ENCODE data around the gene CREM. TPM values are rescaled to one million over a fixed set of nuclear protein-coding genes. Genes with fewer than 3 reads are reported as not detected.
A peak's percentile ranks its signal among the peaks of the same experiment; 100 is the strongest.

Gene CREM
- total RNA-seq, 1 donor from 2014 or later: 26.9 TPM

DNA sequence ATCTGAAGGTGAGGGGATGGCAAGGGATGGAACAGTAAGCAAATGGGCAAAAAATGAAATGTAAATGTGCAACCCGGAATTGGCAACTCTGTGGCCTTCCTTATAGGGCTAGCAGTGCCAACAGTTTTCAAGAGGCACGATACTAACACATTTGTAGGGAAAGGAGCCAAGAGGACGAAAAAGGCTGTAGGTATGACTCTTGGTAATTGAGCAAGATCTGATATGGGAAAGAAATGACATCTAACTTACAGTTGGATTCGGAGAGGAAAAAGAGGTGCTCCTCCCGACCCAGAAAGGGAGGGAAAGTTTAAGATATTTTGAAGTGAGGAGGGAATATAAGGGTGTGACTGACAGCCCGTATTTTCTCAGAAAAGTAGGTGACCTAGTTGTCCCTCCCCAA lies 2.1 kb upstream of the CREM start:
- TF ChIP-seq, protein P1, sequence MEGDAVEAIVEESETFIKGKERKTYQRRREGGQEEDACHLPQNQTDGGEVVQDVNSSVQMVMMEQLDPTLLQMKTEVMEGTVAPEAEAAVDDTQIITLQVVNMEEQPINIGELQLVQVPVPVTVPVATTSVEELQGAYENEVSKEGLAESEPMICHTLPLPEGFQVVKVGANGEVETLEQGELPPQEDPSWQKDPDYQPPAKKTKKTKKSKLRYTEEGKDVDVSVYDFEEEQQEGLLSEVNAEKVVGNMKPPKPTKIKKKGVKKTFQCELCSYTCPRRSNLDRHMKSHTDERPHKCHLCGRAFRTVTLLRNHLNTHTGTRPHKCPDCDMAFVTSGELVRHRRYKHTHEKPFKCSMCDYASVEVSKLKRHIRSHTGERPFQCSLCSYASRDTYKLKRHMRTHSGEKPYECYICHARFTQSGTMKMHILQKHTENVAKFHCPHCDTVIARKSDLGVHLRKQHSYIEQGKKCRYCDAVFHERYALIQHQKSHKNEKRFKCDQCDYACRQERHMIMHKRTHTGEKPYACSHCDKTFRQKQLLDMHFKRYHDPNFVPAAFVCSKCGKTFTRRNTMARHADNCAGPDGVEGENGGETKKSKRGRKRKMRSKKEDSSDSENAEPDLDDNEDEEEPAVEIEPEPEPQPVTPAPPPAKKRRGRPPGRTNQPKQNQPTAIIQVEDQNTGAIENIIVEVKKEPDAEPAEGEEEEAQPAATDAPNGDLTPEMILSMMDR (conservative IDR thresholded peaks at IDR 0.05; ENCODE audit: low read depth, low read length): no peak
- no peak for DNase-seq (ENCODE audit: low read depth)
- no peak overlapping the region for H3K4me3 ChIP-seq (ENCODE audit: low read depth, low read length)

DNA sequence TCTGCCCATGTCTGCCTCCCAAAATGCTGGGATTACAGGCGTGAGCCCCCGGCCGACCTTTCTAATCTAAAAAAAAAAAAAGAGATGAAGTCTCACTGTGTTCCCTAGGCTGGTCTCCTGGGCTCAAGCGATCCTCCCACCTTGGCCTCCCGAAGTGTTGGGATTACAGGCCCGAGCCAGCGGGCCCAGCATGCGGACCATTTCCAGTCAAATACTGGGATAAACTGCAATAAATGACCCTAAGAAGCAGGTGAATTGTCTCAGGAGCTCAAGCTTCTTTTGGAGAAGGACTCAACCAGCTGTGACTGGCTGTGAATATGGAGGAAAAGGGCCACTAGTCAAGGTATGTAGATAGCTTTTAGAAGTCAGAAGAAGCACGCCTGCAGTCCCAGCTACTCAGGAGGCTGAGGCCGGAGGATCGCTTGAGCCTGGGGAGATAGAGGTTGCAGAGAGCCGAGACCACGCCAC lies 550 bp upstream of the CREM start:
- no peak for DNase-seq (ENCODE audit: low read depth)
- H3K4me3 ChIP-seq (ENCODE audit: low read depth, low read length): peak overlapping the region; percentile 64
- TF ChIP-seq, protein P1 (conservative IDR thresholded peaks at IDR 0.05; ENCODE audit: low read depth, low read length): no peak

DNA sequence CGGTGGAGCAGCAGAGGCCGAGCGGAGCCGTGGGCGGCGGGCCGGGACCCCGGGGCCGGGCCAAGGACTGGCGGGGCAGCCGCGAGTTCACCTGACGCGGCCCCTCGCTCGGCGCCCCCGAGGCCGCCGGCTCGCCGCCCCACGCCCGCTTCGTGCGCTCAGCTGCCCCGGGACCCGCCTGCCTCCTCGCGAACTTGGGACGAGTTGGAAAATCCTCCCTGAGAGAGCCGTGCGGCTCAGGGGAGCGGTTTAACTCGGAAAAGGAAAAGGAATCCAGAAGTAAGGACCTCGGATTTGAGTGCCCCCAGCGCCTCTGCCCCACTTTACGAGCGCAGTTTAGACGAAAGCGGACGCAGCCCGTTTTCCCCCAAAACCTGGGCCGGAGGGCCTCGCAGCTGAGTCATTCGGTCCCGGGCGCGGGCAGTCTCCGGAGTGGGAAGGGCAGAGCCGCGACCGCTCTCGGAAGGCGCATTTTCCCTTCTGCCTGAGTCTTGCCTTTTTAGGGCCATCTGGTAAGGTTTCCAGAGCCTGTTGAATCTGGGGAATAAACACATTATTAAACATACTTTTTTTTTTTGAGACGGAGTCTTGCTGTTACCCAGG lies 744 bp downstream of the CREM start:
- TF ChIP-seq, protein P1 (conservative IDR thresholded peaks at IDR 0.05; ENCODE audit: low read depth, low read length): peak; percentile 2
- DNase-seq (ENCODE audit: low read depth): no peak
- peak overlapping the region; percentile 64 for H3K4me3 ChIP-seq (ENCODE audit: low read depth, low read length)

DNA sequence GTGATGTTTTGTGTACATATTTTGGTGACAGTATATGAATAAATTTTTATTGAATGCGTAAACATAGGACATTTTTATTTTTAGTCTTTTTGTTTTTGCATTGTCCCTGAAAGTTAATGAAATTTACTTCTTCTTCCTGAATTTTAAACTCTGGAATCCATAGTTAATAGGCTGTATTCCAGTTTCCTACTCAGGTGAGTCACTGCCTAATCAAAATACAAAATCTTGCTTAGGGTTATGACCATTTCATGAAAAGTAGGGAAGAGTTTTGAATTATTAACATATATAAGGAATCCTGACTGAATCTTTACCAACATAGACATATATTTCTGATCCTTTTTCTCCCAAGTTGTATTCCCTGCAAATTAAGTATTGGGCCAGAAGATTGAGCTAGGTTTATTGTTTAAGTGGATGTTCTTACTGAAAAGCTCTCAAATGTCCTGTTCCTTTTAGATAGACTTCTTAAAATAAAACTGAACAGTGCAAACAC lies 2.6 kb downstream of the CREM start:
- TF ChIP-seq, protein P1 (conservative IDR thresholded peaks at IDR 0.05; ENCODE audit: low read depth, low read length): no peak
- no peak for DNase-seq (ENCODE audit: low read depth)
- no peak overlapping the region for H3K4me3 ChIP-seq (ENCODE audit: low read depth, low read length)

DNA sequence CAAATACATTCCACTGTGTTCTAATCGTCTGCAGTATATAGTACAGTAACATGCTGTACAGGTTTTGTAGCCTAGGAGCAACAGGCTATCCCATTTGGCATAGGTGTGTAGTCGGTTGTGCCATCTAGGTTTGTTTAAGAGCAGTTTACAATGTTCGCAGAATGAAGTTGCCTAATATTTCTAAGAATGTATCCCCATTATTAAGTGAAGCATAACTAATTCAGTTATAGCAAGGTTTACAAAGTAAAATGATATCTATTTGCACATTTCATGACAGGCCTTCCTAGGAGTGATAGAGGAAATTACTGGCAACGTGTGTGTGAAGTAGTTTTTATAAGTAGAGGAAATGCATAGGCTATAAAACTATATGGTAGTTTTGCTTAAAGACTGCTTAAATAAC lies 4.0 kb downstream of the CREM start:
- DNase-seq (ENCODE audit: low read depth): no peak
- TF ChIP-seq, protein P1 (conservative IDR thresholded peaks at IDR 0.05; ENCODE audit: low read depth, low read length): no peak
- H3K4me3 ChIP-seq (ENCODE audit: low read depth, low read length): no peak overlapping the region

DNA sequence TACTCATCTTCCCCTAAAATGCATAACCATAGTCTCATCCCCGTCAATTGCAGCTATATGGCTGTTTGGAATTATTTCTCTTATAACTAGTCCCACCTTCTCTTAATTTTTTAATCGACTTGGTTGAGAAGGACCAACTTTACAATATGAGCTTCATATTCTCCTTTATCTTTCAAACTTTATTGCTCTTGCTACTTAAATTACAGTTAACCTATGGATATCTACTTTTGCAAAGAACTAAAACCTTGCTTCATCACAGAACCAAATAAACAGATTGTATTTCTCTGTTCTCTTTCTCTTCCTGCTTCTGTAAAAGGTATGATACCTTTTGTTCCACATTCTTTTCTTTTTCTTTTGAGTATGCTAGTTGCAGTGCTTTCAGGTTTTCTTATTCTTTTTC lies 6.1 kb downstream of the CREM start:
- no peak overlapping the region for H3K4me3 ChIP-seq (ENCODE audit: low read depth, low read length)

More for the DNA sequence above, 6.1 kb downstream of the CREM start:
- no peak for DNase-seq (ENCODE audit: low read depth)
- TF ChIP-seq, protein P1 (conservative IDR thresholded peaks at IDR 0.05; ENCODE audit: low read depth, low read length): no peak

Data from epithelial cell of proximal tubule (primary cell).